ENCODE data around the gene CTPS1. TPM values are rescaled to one million over a fixed set of nuclear protein-coding genes. Genes with fewer than 3 reads are reported as not detected.
A peak's percentile ranks its signal among the peaks of the same experiment; 100 is the strongest.

The CTPS1 gene
- total RNA-seq, 4 donors from 2014 or later: 43.7 to 181 (median 107) TPM

- peaks cover 0 to 4% (median 0%) of the 10 kb centered on the region in 4 donors for H3K4me1 ChIP-seq
- peak in 1 of 3 donors; percentile 73 for DNase-seq
- H3K27ac ChIP-seq: peak overlapping the region in 2 of 4 donors; percentile 68 to 75
- no peak overlapping the region for H3K4me3 ChIP-seq
- peaks cover 0 to 55% (median 0%) of the 10 kb centered on the region in 3 donors for H3K36me3 ChIP-seq
- H3K27me3 ChIP-seq: no peaks in the 10 kb centered on the region
- no peak for TF ChIP-seq CTCF (IDR thresholded peaks at IDR 0.05)
- TF ChIP-seq POLR2A (IDR thresholded peaks at IDR 0.05): peak in 1 of 2 donors; percentile 28
- H3K9me3 ChIP-seq: no peaks in the 10 kb centered on the region
These were observed 8.2 kb downstream of the CTPS1 start for GRCh38 chr1:40987439-40988276.

DNA sequence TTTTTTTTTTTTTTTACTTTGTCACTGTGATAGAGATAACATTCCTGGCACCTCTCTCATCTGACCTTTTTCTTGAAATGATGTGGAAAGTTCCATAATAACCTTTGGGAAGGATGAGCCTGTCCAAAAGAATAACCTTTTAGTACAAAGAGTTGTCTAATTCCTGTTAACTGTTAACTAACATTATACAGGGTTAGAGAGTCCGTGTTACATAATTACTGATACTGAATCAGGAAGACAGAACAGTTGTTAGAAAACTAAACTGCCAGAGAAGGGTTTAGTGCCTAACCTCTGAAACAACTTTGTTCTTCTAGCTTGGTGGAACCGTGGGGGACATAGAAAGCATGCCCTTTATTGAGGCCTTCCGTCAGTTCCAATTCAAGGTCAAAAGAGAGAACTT lies 8.8 kb downstream of the CTPS1 start:
- Histone ChIP-seq H3K4me3 (peak overlapping the region in 2 of 4 donors; percentile 37 to 42), H3K9me3 (no peaks in the 10 kb centered on the region), H3K4me1 (peaks cover 0 to 4% (median 0%) of the 10 kb centered on the region in 4 donors), H3K27ac (peak overlapping the region in 2 of 4 donors; percentile 33 to 68), H3K27me3 (no peaks in the 10 kb centered on the region), H3K36me3 (peaks cover 0 to 61% (median 0%) of the 10 kb centered on the region in 3 donors)
- no peak for DNase-seq
- TF ChIP-seq POLR2A (IDR thresholded peaks at IDR 0.05) (peak in 1 of 2 donors; percentile 35), CTCF (IDR thresholded peaks at IDR 0.05) (no peak)

- no peak for DNase-seq
- Histone ChIP-seq H3K36me3 (peaks cover 0 to 66% (median 0%) of the 10 kb centered on the region in 3 donors), H3K9me3 (no peaks in the 10 kb centered on the region), H3K27me3 (no peaks in the 10 kb centered on the region), H3K27ac (no peak overlapping the region), H3K4me3 (peak overlapping the region in 2 of 4 donors; percentile 37 to 42), H3K4me1 (peaks cover 0 to 4% (median 0%) of the 10 kb centered on the region in 4 donors)
- TF ChIP-seq POLR2A (IDR thresholded peaks at IDR 0.05) (no peak), CTCF (IDR thresholded peaks at IDR 0.05) (no peak)
These were observed 9.6 kb downstream of the CTPS1 start for GRCh38 chr1:40989066-40989465.

GRCh38 chr1:40997096-40997495 lies 17.6 kb downstream of the CTPS1 start:
- DNase-seq: no peak
- no peaks in the 10 kb centered on the region for H3K9me3 ChIP-seq
- H3K36me3 ChIP-seq: peaks cover 0 to 83% (median 0%) of the 10 kb centered on the region in 3 donors
- H3K27ac ChIP-seq: no peak overlapping the region
- H3K4me1 ChIP-seq: no peaks in the 10 kb centered on the region
- no peak overlapping the region for H3K4me3 ChIP-seq
- no peak for TF ChIP-seq POLR2A (IDR thresholded peaks at IDR 0.05)
- no peak for TF ChIP-seq CTCF (IDR thresholded peaks at IDR 0.05)
- no peaks in the 10 kb centered on the region for H3K27me3 ChIP-seq

GRCh38 chr1:40998668-40999067 lies 19.2 kb downstream of the CTPS1 start:
- DNase-seq: no peak
- TF ChIP-seq POLR2A (IDR thresholded peaks at IDR 0.05) (no peak), CTCF (IDR thresholded peaks at IDR 0.05) (no peak)
- Histone ChIP-seq H3K27me3 (no peaks in the 10 kb centered on the region), H3K4me1 (peaks cover 0 to 11% (median 3%) of the 10 kb centered on the region in 4 donors), H3K4me3 (no peak overlapping the region), H3K36me3 (peaks cover 0 to 72% (median 0%) of the 10 kb centered on the region in 3 donors), H3K9me3 (no peaks in the 10 kb centered on the region), H3K27ac (no peak overlapping the region)

Data from Peyer's patch (tissue), 4 donors.